Measurements from ENCODE around the gene TGFB1.

Gene TGFB1

GRCh38 chr19:41321204-41321599 lies 32.5 kb downstream of the TGFB1 start:
- no peak for ATAC-seq
- no peak for TF ChIP-seq ZFP30 (CRISPR knock-in tag; IDR thresholded peaks at IDR 0.05)
- no peak for TF ChIP-seq OSR1 (CRISPR knock-in tag; IDR thresholded peaks at IDR 0.05)
- no peak for TF ChIP-seq ARNTL (CRISPR knock-in tag; IDR thresholded peaks at IDR 0.05; ENCODE audit: borderline replicate concordance, low read depth)
- no peak for TF ChIP-seq PPARA (CRISPR knock-in tag; IDR thresholded peaks at IDR 0.05; ENCODE audit: borderline replicate concordance)
- TF ChIP-seq ZFP3 (CRISPR knock-in tag; IDR thresholded peaks at IDR 0.05), result no peak
- TF ChIP-seq ZNF565 (CRISPR knock-in tag; conservative IDR thresholded peaks at IDR 0.05; ENCODE audit: low read depth), result no peak

GRCh38 chr19:41320568-41320967 lies 33.2 kb downstream of the TGFB1 start:
- no peak for ATAC-seq
- TF ChIP-seq SNAI2 (CRISPR knock-in tag; IDR thresholded peaks at IDR 0.05), result no peak
- no peak for TF ChIP-seq CSRNP3 (CRISPR knock-in tag; IDR thresholded peaks at IDR 0.05)
- TF ChIP-seq OSR1 (CRISPR knock-in tag; IDR thresholded peaks at IDR 0.05), result no peak
- TF ChIP-seq PPARA (CRISPR knock-in tag; IDR thresholded peaks at IDR 0.05; ENCODE audit: borderline replicate concordance), result no peak
- no peak for TF ChIP-seq ARNTL (CRISPR knock-in tag; IDR thresholded peaks at IDR 0.05; ENCODE audit: borderline replicate concordance, low read depth)
- no peak for TF ChIP-seq POU6F1 (CRISPR knock-in tag; IDR thresholded peaks at IDR 0.05; ENCODE audit: borderline replicate concordance, low read depth)
- TF ChIP-seq PATZ1 (CRISPR knock-in tag; IDR thresholded peaks at IDR 0.05; ENCODE audit: borderline replicate concordance), result no peak
- no peak for TF ChIP-seq CSDC2 (CRISPR knock-in tag; IDR thresholded peaks at IDR 0.05)
- no peak for TF ChIP-seq ZFP30 (CRISPR knock-in tag; IDR thresholded peaks at IDR 0.05)
- no peak for TF ChIP-seq CREB5 (CRISPR knock-in tag; IDR thresholded peaks at IDR 0.05; ENCODE audit: low read depth)
- no peak for TF ChIP-seq RARB (CRISPR knock-in tag; IDR thresholded peaks at IDR 0.05)
- no peak for TF ChIP-seq ZNF70 (CRISPR knock-in tag; IDR thresholded peaks at IDR 0.05)
- no peak for TF ChIP-seq ZC3H10 (CRISPR knock-in tag; IDR thresholded peaks at IDR 0.05)

- ATAC-seq, result no peak
- no peak for TF ChIP-seq GLIS3 (CRISPR knock-in tag; IDR thresholded peaks at IDR 0.05)
- no peak for TF ChIP-seq ZC3H10 (CRISPR knock-in tag; IDR thresholded peaks at IDR 0.05)
- TF ChIP-seq SNAI2 (CRISPR knock-in tag; IDR thresholded peaks at IDR 0.05), result no peak
- TF ChIP-seq PPARA (CRISPR knock-in tag; IDR thresholded peaks at IDR 0.05; ENCODE audit: borderline replicate concordance), result no peak
These were observed 33.6 kb downstream of the TGFB1 start for GRCh38 chr19:41320185-41320518.

GRCh38 chr19:41319500-41320184 lies 34.1 kb downstream of the TGFB1 start:
- ATAC-seq, result no peak
- TF ChIP-seq BACH2 (CRISPR knock-in tag; IDR thresholded peaks at IDR 0.05; ENCODE audit: borderline replicate concordance) (no peak), GLIS3 (CRISPR knock-in tag; IDR thresholded peaks at IDR 0.05) (no peak), ESRRG (CRISPR knock-in tag; IDR thresholded peaks at IDR 0.05) (no peak), ZNF70 (CRISPR knock-in tag; IDR thresholded peaks at IDR 0.05) (no peak), CREB5 (CRISPR knock-in tag; IDR thresholded peaks at IDR 0.05; ENCODE audit: low read depth) (no peak), CSRNP3 (CRISPR knock-in tag; IDR thresholded peaks at IDR 0.05) (no peak), PATZ1 (CRISPR knock-in tag; IDR thresholded peaks at IDR 0.05; ENCODE audit: borderline replicate concordance) (no peak), TSHZ2 (CRISPR knock-in tag; IDR thresholded peaks at IDR 0.05) (no peak), TCF4 (CRISPR knock-in tag; IDR thresholded peaks at IDR 0.05; ENCODE audit: borderline replicate concordance) (no peak), TOX (CRISPR knock-in tag; IDR thresholded peaks at IDR 0.05; ENCODE audit: borderline replicate concordance) (no peak), ZFP3 (CRISPR knock-in tag; IDR thresholded peaks at IDR 0.05) (no peak)
